CD4-positive, alpha-beta memory T cell (primary cell): Measurements from ENCODE around the gene LSP1. TPM values are rescaled to one million over a fixed set of nuclear protein-coding genes. Genes with fewer than 3 reads are reported as not detected.
A peak's percentile ranks its signal among the peaks of the same experiment; 100 is the strongest.

Source experiments
- CTCF ChIA-PET: fragments of 350-600 bp; sonication (Branson Sonifier 250); formaldehyde crosslinking; loops from one replicate; lab custom pipeline; 2021; ENCODE audit warnings: inconsistent platforms; ENCODE audit not compliant: partially characterized antibody; lab: Charles Lee
- POLR2A ChIA-PET: fragments of 350-600 bp; sonication (Branson Sonifier 250); formaldehyde crosslinking; loops from one replicate; lab custom pipeline; 2021; ENCODE audit not compliant: partially characterized antibody; lab: Charles Lee
- DNase-seq, 5 donors: peaks; one replicate each; pipeline versions ENCODE4 v3.0.0 to v3.0.0-alpha.2; 2020 to 2022; ENCODE audit warnings: mixed read lengths in 1 of 5
- H3K27ac ChIP-seq: one replicate; pipeline ENCODE4 v1.7.0; 2013; ENCODE audit warnings: low read depth, low read length
- H3K27me3 ChIP-seq: 2 replicates; pipeline ENCODE4 v1.7.0; 2013; ENCODE audit warnings: mild to moderate bottlenecking, low read length, moderate library complexity; ENCODE audit not compliant: insufficient read depth
- H3K36me3 ChIP-seq: 2 replicates; pipeline ENCODE4 v1.7.0; 2013; ENCODE audit warnings: mild to moderate bottlenecking, low read length, moderate library complexity; ENCODE audit not compliant: insufficient read depth
- H3K4me1 ChIP-seq: 2 replicates; pipeline ENCODE4 v1.7.0; 2013; ENCODE audit warnings: mild to moderate bottlenecking, low read length, moderate library complexity; ENCODE audit not compliant: insufficient read depth
- H3K4me3 ChIP-seq, 2 donors: one replicate each; pipeline ENCODE4 v1.7.0; 2013; ENCODE audit warnings: low read length in 2 of 2, mild to moderate bottlenecking in 1 of 2
- H3K9me3 ChIP-seq, 2 donors: one replicate each; pipeline ENCODE4 v1.7.0; 2013; ENCODE audit warnings: low read length in 2 of 2, control low read depth in 1 of 2; ENCODE audit not compliant: control insufficient read depth in 1 of 2
- H3K27ac Mint-ChIP-seq, 7 donors: one replicate each; pipeline ENCODE4 v1.8.0; 2020 to 2021; ENCODE audit warnings: mixed read lengths in 7 of 7, mild to moderate bottlenecking in 6 of 7, inconsistent platforms in 3 of 7, moderate library complexity in 3 of 7
- H3K27me3 Mint-ChIP-seq, 2 donors: one replicate each; pipeline ENCODE4 v1.8.0; 2020 to 2021; ENCODE audit warnings: mixed read lengths in 2 of 2
- H3K36me3 Mint-ChIP-seq, 2 donors: one replicate each; pipeline ENCODE4 v1.8.0; 2020 to 2021; ENCODE audit warnings: mixed read lengths in 2 of 2, inconsistent platforms in 1 of 2, mild to moderate bottlenecking in 1 of 2
- H3K4me1 Mint-ChIP-seq, 4 donors: one replicate each; pipeline ENCODE4 v1.8.0; 2020 to 2021; ENCODE audit warnings: mixed read lengths in 4 of 4, mild to moderate bottlenecking in 1 of 4
- H3K4me3 Mint-ChIP-seq, 8 donors: one replicate each; pipeline ENCODE4 v1.8.0; 2020 to 2021; ENCODE audit warnings: mixed read lengths in 8 of 8, mild to moderate bottlenecking in 7 of 8, moderate library complexity in 6 of 8, inconsistent platforms in 3 of 8
- H3K9me3 Mint-ChIP-seq, 8 donors: one replicate each; pipeline ENCODE4 v1.8.0; 2020 to 2021; ENCODE audit warnings: mixed read lengths in 8 of 8, mild to moderate bottlenecking in 5 of 8, inconsistent platforms in 3 of 8, moderate library complexity in 1 of 8
- intact Hi-C: fragments of 100-400 bp; cut with micrococcal nuclease; formaldehyde crosslinking; loops from one replicate; pipeline ENCODE4 v1.15.1; 2023
- polyA plus RNA-seq, 2 donors: library from polyadenylated mRNA; unstranded; fragments of 300-500 nt; fragmentation: Illumina TruSeq; gene quantifications; one replicate each; pipeline ENCODE4 v1.2.3, GENCODE V29; 2021
- total RNA-seq, 2 experiments: library from RNA; stranded (reverse); gene quantifications; one replicate each; pipeline ENCODE4 v1.2.3, GENCODE V29; 2021

The LSP1 gene
- total and polyA plus RNA-seq, 4 experiments from 2014 or later, result 253 to 435 (median 325) TPM

DNA sequence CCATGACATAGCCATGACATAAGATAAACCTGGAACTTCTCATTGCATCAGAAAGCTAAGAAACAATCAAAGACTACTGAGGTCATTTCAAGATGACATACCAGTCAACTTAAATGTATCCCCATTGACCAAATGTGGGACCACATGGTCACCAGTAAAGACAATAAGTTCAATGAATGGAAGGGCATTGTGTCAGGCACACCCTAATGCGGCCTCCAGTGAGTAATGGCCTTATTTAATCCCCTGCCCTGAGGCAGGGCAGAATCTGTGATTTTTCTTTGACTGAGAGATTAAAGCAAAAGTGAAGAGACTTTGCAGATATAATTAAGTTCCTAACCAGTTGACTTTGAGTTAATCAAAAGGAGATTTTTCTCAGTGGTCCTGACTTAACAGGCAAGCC lies 35.4 kb upstream of the LSP1 start:
- Histone ChIP-seq H3K27ac (no peak overlapping the region), H3K4me1 (no peaks in the 10 kb centered on the region), H3K9me3 (no peaks in the 10 kb centered on the region), H3K4me3 (no peak overlapping the region), H3K36me3 (no peaks in the 10 kb centered on the region), H3K27me3 (no peaks in the 10 kb centered on the region)
- H3K4me1 Mint-ChIP-seq, result no peaks in the 10 kb centered on the region
- H3K36me3 Mint-ChIP-seq, result no peaks in the 10 kb centered on the region
- DNase-seq, result no peak
- intact Hi-C loops, result no loop called here
- H3K4me3 Mint-ChIP-seq, result no peak overlapping the region
- ChIA-PET CTCF (interaction anchor here (0.9 to 1.3 kb wide), 3 partner anchors 11 to 125 kb away, joined by 3 to 5 read pairs (median 4); no protein-coding TSS in a partner anchor), POLR2A (no interaction called here)
- H3K27me3 Mint-ChIP-seq, result peaks cover 6 to 8% of the 10 kb centered on the region in 2 donors
- H3K27ac Mint-ChIP-seq, result no peak overlapping the region
- H3K9me3 Mint-ChIP-seq, result peaks cover 2 to 14% (median 6%) of the 10 kb centered on the region in 8 donors

DNA sequence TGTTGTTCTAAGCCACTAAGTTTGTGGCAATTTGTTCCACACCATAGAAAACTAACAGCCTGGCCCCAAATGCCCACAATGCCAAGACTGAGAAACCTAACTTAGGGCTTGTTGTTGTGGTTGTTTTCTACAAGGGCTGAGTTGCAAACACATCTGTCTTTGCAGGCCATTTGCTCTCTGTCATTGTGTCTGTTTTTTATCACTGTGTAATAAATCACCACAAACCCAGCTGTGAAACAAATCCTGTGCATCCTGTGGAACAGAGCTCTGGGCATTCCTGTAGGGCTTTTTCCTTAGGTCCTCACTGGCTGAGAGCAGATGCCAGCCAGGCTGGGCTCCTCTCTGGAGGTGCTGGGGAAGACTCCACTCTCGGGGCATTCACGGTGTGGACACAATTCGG lies 33.8 kb upstream of the LSP1 start:
- Mint-ChIP-seq H3K27me3 (peaks cover 2 to 3% of the 10 kb centered on the region in 2 donors), H3K36me3 (no peaks in the 10 kb centered on the region), H3K4me3 (no peak overlapping the region), H3K27ac (no peak overlapping the region), H3K9me3 (peaks cover 2 to 14% (median 6%) of the 10 kb centered on the region in 8 donors), H3K4me1 (no peaks in the 10 kb centered on the region)
- H3K36me3 ChIP-seq, result no peaks in the 10 kb centered on the region
- intact Hi-C loops, result no loop called here
- DNase-seq, result no peak
- no peak overlapping the region for H3K27ac ChIP-seq
- H3K27me3 ChIP-seq, result no peaks in the 10 kb centered on the region
- no peak overlapping the region for H3K4me3 ChIP-seq
- POLR2A ChIA-PET, result no interaction called here
- H3K4me1 ChIP-seq, result no peaks in the 10 kb centered on the region
- H3K9me3 ChIP-seq, result no peaks in the 10 kb centered on the region
- CTCF ChIA-PET, result interaction anchor here (1.3 to 2.1 kb wide), 2 partner anchors 12 to 125 kb away, joined by 4 to 11 read pairs; no protein-coding TSS in a partner anchor

DNA sequence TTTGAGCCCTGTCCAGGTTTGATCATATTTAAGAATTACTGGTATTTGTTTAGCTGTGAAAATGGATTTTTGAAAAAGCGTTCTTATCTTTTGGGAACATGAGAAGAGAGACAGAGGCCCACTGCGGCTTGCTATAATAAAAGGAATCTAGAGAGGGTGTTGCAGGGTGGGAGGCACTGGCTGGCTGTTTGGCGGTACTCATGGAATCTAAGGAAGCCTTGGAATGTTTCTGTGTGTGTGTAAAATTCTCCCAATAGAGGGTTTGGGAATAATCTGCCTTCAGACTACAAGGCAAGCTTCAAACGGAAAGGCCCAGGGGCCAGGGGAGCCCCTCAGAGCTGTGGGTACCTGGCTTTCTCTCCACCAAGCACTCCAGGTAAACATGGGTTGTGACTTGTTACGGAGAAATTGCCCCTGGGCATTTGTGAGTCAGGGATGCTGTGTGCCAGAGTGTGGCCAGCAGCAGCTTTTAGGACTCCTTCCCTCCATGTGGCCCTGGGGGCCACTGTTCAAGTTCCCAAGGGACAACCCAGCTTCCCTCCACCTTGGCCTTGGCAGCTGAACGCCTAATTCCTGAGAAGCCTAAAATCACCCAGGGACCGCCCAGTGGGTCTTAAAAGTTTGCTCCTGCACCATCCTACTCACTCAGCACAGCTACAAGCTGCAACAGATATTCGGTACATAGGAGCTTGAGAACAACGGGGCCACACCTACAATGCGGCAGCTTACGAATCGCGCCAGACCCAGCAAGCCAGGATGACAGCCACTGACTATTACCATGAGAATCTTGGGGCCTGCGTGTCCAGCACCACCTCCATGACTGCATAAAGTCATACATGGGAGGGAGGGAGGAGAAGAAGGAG lies 32.2 kb upstream of the LSP1 start:
- intact Hi-C loops, result no loop called here
- POLR2A ChIA-PET, result no interaction called here
- no peak for DNase-seq
- H3K4me1 ChIP-seq, result no peaks in the 10 kb centered on the region
- Mint-ChIP-seq H3K27ac (no peak overlapping the region), H3K4me1 (no peaks in the 10 kb centered on the region), H3K27me3 (peaks cover 2 to 4% of the 10 kb centered on the region in 2 donors), H3K36me3 (no peaks in the 10 kb centered on the region), H3K4me3 (no peak overlapping the region), H3K9me3 (peaks cover 2 to 14% (median 6%) of the 10 kb centered on the region in 8 donors)
- H3K4me3 ChIP-seq, result no peak overlapping the region
- no peak overlapping the region for H3K27ac ChIP-seq
- H3K9me3 ChIP-seq, result no peaks in the 10 kb centered on the region
- CTCF ChIA-PET, result interaction anchor here (1.3 to 2.1 kb wide), 2 partner anchors 13 to 127 kb away, joined by 4 to 11 read pairs; no protein-coding TSS in a partner anchor
- H3K36me3 ChIP-seq, result no peaks in the 10 kb centered on the region
- H3K27me3 ChIP-seq, result no peaks in the 10 kb centered on the region

DNA sequence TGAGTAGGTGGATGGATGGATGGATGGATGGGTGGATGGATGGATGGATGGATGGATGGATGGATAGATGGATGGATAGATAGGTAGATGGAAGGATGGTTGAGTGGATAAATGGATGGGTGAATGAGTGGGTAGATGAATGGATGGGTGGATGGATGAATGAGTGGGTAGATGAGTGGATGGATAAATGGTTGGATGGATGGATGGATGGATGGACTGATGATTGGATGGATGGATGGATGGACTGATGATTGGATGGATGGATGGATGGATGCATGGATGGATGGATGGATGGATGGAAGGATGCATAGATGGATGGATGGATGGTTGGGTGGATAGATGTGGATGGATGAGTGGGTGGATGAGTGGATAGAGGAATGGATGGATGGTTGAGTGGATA lies 31.3 kb upstream of the LSP1 start:
- Histone ChIP-seq H3K27ac (no peak overlapping the region), H3K9me3 (no peaks in the 10 kb centered on the region), H3K4me1 (no peaks in the 10 kb centered on the region), H3K4me3 (no peak overlapping the region), H3K36me3 (no peaks in the 10 kb centered on the region), H3K27me3 (no peaks in the 10 kb centered on the region)
- peaks cover 2 to 4% of the 10 kb centered on the region in 2 donors for H3K27me3 Mint-ChIP-seq
- ChIA-PET POLR2A (no interaction called here), CTCF (interaction anchor here (0.8 to 1.7 kb wide), 3 partner anchors 11 to 169 kb away, joined by 3 to 5 read pairs (median 4); no protein-coding TSS in a partner anchor)
- intact Hi-C loops, result no loop called here
- H3K36me3 Mint-ChIP-seq, result no peaks in the 10 kb centered on the region
- no peak overlapping the region for H3K4me3 Mint-ChIP-seq
- H3K4me1 Mint-ChIP-seq, result no peaks in the 10 kb centered on the region
- peak overlapping the region in 1 of 7 donors; percentile 50 for H3K27ac Mint-ChIP-seq
- H3K9me3 Mint-ChIP-seq, result peaks cover 2 to 14% (median 6%) of the 10 kb centered on the region in 8 donors
- DNase-seq, result no peak

DNA sequence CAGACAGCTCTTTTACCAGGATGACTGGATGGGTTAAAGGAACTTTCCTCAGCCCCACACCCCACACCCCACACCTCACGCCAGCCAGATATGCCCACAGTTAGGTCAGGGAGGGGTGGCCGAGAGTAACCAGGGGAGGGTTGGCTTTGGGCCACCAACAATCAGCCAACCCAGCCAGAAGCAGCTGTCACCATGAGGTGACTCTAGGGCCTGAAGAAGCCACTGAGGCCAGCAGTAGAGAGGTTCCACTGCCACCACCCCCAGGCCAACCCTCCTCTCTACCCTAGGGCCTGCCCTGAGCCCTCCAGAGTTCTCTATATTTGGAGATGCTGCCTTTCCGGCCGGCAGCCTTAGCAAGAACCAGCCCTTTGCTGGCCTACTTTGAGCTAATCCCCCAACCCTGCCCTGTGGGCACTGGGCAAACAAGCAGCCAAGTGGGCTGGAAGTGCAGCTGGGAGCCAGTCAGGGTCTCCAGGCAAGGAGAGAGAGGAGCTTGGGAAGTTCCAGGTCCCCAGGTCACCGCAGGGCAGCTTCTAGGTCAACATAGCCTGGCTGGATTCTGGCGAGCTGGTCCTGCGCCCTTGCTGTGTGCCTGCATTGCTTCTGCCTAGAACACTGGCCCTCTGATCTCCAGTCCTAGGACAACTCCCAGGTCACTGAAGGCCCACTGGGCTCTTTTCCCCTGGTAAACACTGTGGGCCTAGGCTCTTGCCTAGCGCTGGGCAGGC lies 30.1 kb upstream of the LSP1 start:
- Histone ChIP-seq H3K4me1 (no peaks in the 10 kb centered on the region), H3K4me3 (no peak overlapping the region), H3K36me3 (no peaks in the 10 kb centered on the region), H3K27me3 (no peaks in the 10 kb centered on the region), H3K27ac (no peak overlapping the region), H3K9me3 (no peaks in the 10 kb centered on the region)
- peaks cover 0 to 8% (median 4%) of the 10 kb centered on the region in 8 donors for H3K9me3 Mint-ChIP-seq
- H3K4me1 Mint-ChIP-seq, result no peaks in the 10 kb centered on the region
- ChIA-PET CTCF (interaction anchor here (0.9 to 1.7 kb wide), 4 partner anchors 8 to 170 kb away, joined by 3 to 5 read pairs (median 4); no protein-coding TSS in a partner anchor), POLR2A (no interaction called here)
- H3K4me3 Mint-ChIP-seq, result no peak overlapping the region
- intact Hi-C loops, result no loop called here
- peaks cover 2 to 7% of the 10 kb centered on the region in 2 donors for H3K27me3 Mint-ChIP-seq
- no peak for DNase-seq
- no peaks in the 10 kb centered on the region for H3K36me3 Mint-ChIP-seq
- H3K27ac Mint-ChIP-seq, result no peak overlapping the region

DNA sequence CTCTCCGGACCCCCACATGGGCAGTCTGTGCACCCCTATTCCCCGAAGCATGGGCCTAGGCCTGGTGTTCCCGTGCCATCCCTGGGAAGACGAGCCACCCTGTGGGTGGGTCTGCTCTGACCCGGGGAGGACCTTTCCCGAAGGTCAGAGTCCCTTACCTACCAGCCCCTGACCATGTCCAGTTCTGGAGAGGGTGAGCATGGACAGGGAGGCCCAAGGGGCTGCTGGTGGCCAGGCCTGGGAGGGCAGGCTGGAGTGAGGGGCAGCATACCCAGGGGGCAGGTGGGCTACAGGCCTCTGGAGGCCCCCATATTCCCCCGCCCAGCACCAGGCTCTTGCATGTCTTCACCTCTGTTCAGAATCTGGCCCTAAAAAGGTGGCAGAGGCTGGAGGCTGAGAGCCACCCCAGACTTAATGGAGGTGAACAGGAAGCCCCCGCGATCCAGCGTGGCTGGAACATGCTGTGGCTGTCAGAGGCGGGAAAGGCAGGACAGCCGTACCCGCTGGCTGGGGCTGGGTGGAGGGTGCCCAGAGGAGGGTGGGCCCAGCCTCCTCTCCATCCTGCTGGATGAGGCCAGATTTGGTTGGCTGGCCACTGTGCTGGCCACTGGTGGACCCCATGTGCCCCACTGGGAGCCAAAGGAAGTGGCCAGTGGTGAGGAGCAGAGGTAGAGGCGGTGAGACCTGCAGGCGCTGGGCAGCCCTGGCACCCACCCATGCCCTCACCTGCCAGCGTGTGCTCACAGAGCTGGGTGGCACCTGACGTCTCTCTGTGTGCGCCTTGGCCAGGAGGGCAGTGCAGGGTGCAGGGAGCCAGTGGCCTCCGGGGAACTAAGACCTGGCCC lies 29.3 kb upstream of the LSP1 start:
- Mint-ChIP-seq H3K27me3 (peaks cover 2 to 9% of the 10 kb centered on the region in 2 donors), H3K27ac (no peak overlapping the region), H3K4me3 (no peak overlapping the region), H3K9me3 (peaks cover 0 to 5% (median 3%) of the 10 kb centered on the region in 8 donors), H3K36me3 (no peaks in the 10 kb centered on the region), H3K4me1 (no peaks in the 10 kb centered on the region)
- ChIA-PET POLR2A (no interaction called here), CTCF (interaction anchor here (0.9 to 1.5 kb wide), 3 partner anchors 10 to 130 kb away, joined by 3 to 5 read pairs (median 5); no protein-coding TSS in a partner anchor)
- Histone ChIP-seq H3K4me1 (no peaks in the 10 kb centered on the region), H3K4me3 (no peak overlapping the region), H3K27ac (no peak overlapping the region), H3K27me3 (no peaks in the 10 kb centered on the region), H3K36me3 (no peaks in the 10 kb centered on the region), H3K9me3 (no peaks in the 10 kb centered on the region)
- DNase-seq, result no peak
- intact Hi-C loops, result no loop called here
